HEK293 (cell line): Measurements from ENCODE around the gene METTL5.

Experiments
- BCL11A ChIP-seq: fragments of 450-650 bp; formaldehyde crosslinking; IDR thresholded peaks from 2 replicates; pipeline ENCODE4 v1.5.1; 2016; ENCODE audit warnings: low read depth, missing biosample characterization, missing genetic modification characterization
- EGR2 ChIP-seq: fragments of 450-650 bp; formaldehyde crosslinking; IDR thresholded peaks from 2 replicates; pipeline ENCODE4 v1.5.1; 2016; ENCODE audit warnings: low read depth, missing biosample characterization, missing genetic modification characterization
- GLIS1 ChIP-seq: fragments of 450-650 bp; formaldehyde crosslinking; IDR thresholded peaks from 2 replicates; pipeline ENCODE4 v1.5.1; 2016; ENCODE audit warnings: missing biosample characterization, missing genetic modification characterization
- HOXC10 ChIP-seq: sonication (generic); formaldehyde crosslinking; IDR thresholded peaks from 2 replicates; pipeline ENCODE4 v1.8.1; 2023; ENCODE audit warnings: mild to moderate bottlenecking, missing genetic modification reagents
- IKZF3 ChIP-seq: fragments of 450-650 bp; IDR thresholded peaks from 2 replicates; pipeline ENCODE4 v1.5.0; 2018; ENCODE audit warnings: missing biosample characterization, mild to moderate bottlenecking, missing genetic modification characterization, moderate library complexity
- SP7 ChIP-seq: fragments of 450-650 bp; formaldehyde crosslinking; IDR thresholded peaks from 2 replicates; pipeline ENCODE4 v1.5.1; 2016; ENCODE audit warnings: missing biosample characterization, missing genetic modification characterization
- TRIM28 ChIP-seq: IDR thresholded peaks from 2 replicates; pipeline ENCODE4 v1.6.1; 2011; ENCODE audit warnings: low read length, control low read depth, borderline replicate concordance
- WT1 ChIP-seq: fragments of 450-650 bp; formaldehyde crosslinking; IDR thresholded peaks from 2 replicates; pipeline ENCODE4 v1.5.1; 2016; ENCODE audit warnings: missing biosample characterization, missing genetic modification characterization
- ZBTB17 ChIP-seq: fragments of 450-650 bp; formaldehyde crosslinking; IDR thresholded peaks from 2 replicates; pipeline ENCODE4 v1.5.1; 2016; ENCODE audit warnings: missing biosample characterization, missing genetic modification characterization
- ZBTB49 ChIP-seq: fragments of 450-650 bp; formaldehyde crosslinking; IDR thresholded peaks from 2 replicates; pipeline ENCODE4 v1.5.1; 2016; ENCODE audit warnings: missing biosample characterization, missing genetic modification characterization, low read depth
- ZBTB6 ChIP-seq: fragments of 450-650 bp; formaldehyde crosslinking; IDR thresholded peaks from 2 replicates; pipeline ENCODE4 v1.5.1; 2017; ENCODE audit warnings: missing biosample characterization, missing genetic modification characterization
- ZNF10 ChIP-seq: fragments of 450-650 bp; formaldehyde crosslinking; IDR thresholded peaks from 2 replicates; pipeline ENCODE4 v1.5.1; 2017; ENCODE audit warnings: missing biosample characterization, missing genetic modification characterization
- ZNF157 ChIP-seq: fragments of 450-650 bp; formaldehyde crosslinking; IDR thresholded peaks from 2 replicates; pipeline ENCODE4 v1.5.1; 2016; ENCODE audit warnings: missing biosample characterization, missing genetic modification characterization
- ZNF169 ChIP-seq: fragments of 450-650 bp; formaldehyde crosslinking; IDR thresholded peaks from 2 replicates; pipeline ENCODE4 v1.5.1; 2016; ENCODE audit warnings: missing biosample characterization, missing genetic modification characterization
- ZNF174 ChIP-seq: fragments of 450-650 bp; formaldehyde crosslinking; IDR thresholded peaks from 2 replicates; pipeline ENCODE4 v1.5.0; 2017; ENCODE audit warnings: missing biosample characterization, mild to moderate bottlenecking, missing genetic modification characterization
- ZNF175 ChIP-seq: fragments of 450-650 bp; formaldehyde crosslinking; IDR thresholded peaks from 2 replicates; pipeline ENCODE4 v1.5.1; 2016; ENCODE audit warnings: missing biosample characterization, missing genetic modification characterization
- ZNF184 ChIP-seq: fragments of 450-650 bp; IDR thresholded peaks from 2 replicates; pipeline ENCODE4 v1.5.1; 2018; ENCODE audit warnings: missing biosample characterization, mild to moderate bottlenecking, missing genetic modification characterization
- ZNF211 ChIP-seq: fragments of 450-650 bp; formaldehyde crosslinking; IDR thresholded peaks from 2 replicates; pipeline ENCODE4 v1.5.1; 2016; ENCODE audit warnings: low read depth, missing biosample characterization, missing genetic modification characterization
- ZNF24 ChIP-seq: fragments of 450-650 bp; formaldehyde crosslinking; IDR thresholded peaks from 2 replicates; pipeline ENCODE4 v1.5.1; 2016; ENCODE audit warnings: missing biosample characterization, missing genetic modification characterization
- ZNF274 ChIP-seq, 2 experiments: fragments of 200-500 bp in 1 of 2; fragments of 450-650 bp in 1 of 2; sonication (Bioruptor generic) in 1 of 2; formaldehyde crosslinking in 1 of 2; IDR thresholded peaks; 2 replicates each; pipeline versions ENCODE4 v1.5.1 to v1.6.1; 2014 to 2016; ENCODE audit warnings: borderline replicate concordance in 1 of 2, inconsistent platforms in 1 of 2, low read length in 1 of 2, missing biosample characterization in 1 of 2, missing genetic modification characterization in 1 of 2
- ZNF335 ChIP-seq: fragments of 450-650 bp; formaldehyde crosslinking; conservative IDR thresholded peaks from 2 replicates; pipeline ENCODE4 v1.5.1; 2016; ENCODE audit warnings: missing biosample characterization, missing genetic modification characterization
- ZNF391 ChIP-seq: fragments of 450-650 bp; formaldehyde crosslinking; IDR thresholded peaks from 2 replicates; pipeline ENCODE4 v1.5.1; 2016; ENCODE audit warnings: low read depth, missing biosample characterization, missing genetic modification characterization, borderline replicate concordance
- ZNF398 ChIP-seq: fragments of 450-650 bp; formaldehyde crosslinking; IDR thresholded peaks from 2 replicates; pipeline ENCODE4 v1.5.1; 2017; ENCODE audit warnings: missing biosample characterization, missing genetic modification characterization
- ZNF488 ChIP-seq: fragments of 450-650 bp; formaldehyde crosslinking; IDR thresholded peaks from 2 replicates; pipeline ENCODE4 v1.5.1; 2016; ENCODE audit warnings: missing biosample characterization, missing genetic modification characterization
- ZNF549 ChIP-seq: fragments of 450-650 bp; IDR thresholded peaks from 2 replicates; pipeline ENCODE4 v1.5.1; 2018; ENCODE audit warnings: missing biosample characterization, missing genetic modification characterization, mild to moderate bottlenecking, inconsistent platforms, moderate library complexity
- ZNF670 ChIP-seq: fragments of 450-650 bp; formaldehyde crosslinking; IDR thresholded peaks from 2 replicates; pipeline ENCODE4 v1.5.1; 2016; ENCODE audit warnings: missing biosample characterization, missing genetic modification characterization, low read depth
- ZSCAN23 ChIP-seq: fragments of 450-650 bp; formaldehyde crosslinking; IDR thresholded peaks from 2 replicates; pipeline ENCODE4 v1.5.1; 2016; ENCODE audit warnings: missing biosample characterization, missing genetic modification characterization
- TF ChIP-seq, protein P1 (sequence below): fragments of 450-650 bp; formaldehyde crosslinking; IDR thresholded peaks from 2 replicates; pipeline ENCODE4 v1.5.1; 2016; ENCODE audit warnings: missing biosample characterization, missing genetic modification characterization
- TF ChIP-seq, protein P2 (sequence below): fragments of 450-650 bp; formaldehyde crosslinking; IDR thresholded peaks from 2 replicates; pipeline ENCODE4 v1.5.1; 2016; ENCODE audit warnings: missing biosample characterization, missing genetic modification characterization

Gene METTL5

DNA sequence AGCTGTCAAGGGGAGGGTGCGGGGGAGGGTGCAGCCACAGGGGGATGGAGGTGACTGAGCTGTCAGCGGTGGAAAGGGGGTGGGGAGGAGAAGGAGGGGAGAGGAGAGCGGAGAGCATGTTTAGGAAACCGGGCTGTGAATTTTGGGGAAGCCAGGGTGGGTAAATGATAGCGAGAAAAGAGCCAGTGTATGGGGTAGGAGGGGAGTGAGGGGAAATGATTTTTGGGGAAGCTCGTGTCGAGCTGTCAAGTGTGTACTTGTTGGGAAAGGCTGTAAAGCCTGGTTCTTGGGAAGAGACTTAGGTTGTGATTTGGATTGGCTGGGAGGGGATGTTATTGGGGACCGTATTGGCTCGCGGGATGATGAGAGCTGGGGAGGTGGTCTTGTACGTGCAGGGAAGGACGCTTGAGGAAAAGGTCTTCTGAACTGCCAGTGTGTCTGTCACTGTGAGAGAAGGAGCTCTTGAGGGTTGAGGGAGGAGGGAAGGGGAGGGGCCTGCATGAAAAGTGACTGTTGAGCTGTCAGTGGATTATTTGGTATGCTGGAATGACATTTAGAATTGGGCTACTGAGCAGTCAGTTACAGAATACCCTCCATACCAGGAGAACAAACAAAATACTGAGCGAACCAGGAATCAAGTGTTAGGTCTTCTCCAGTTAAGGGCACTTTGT, 3.6 kb upstream of the METTL5 start (continued):
- TF ChIP-seq ZBTB49 (tag by site-specific recombination) (no peak), ZNF335 (peak; percentile 48), ZNF398 (tag by site-specific recombination) (peak; percentile 88), ZNF169 (tag by site-specific recombination) (no peak), EGR2 (no peak), ZNF24 (tag by site-specific recombination) (no peak), ZBTB17 (tag by site-specific recombination) (0 out of 2 replicates have a peak, but pooled peaks have one; percentile 47), ZSCAN23 (0 out of 2 replicates have a peak, but pooled peaks have one; percentile 29), TRIM28 (0 out of 2 replicates have a peak, but pooled peaks have one; percentile 24), GLIS1 (tag by site-specific recombination) (no peak), ZNF488 (no peak), SP7 (tag by site-specific recombination) (no peak), ZNF211 (tag by site-specific recombination) (no peak), ZNF274 (IDR thresholded peaks at IDR 0.05; ENCODE audit: low read length) (no peak), ZNF274 (tag by site-specific recombination; IDR thresholded peaks at IDR 0.05; ENCODE audit: borderline replicate concordance) (no peak), ZNF670 (tag by site-specific recombination) (no peak), ZNF184 (tag by site-specific recombination) (no peak), WT1 (tag by site-specific recombination) (0 out of 2 replicates have a peak, but pooled peaks have one; percentile 16), ZNF174 (tag by site-specific recombination) (no peak), ZNF175 (tag by site-specific recombination) (no peak), ZNF391 (tag by site-specific recombination) (peak; percentile 34; the same call in 1 of the 2 replicates), BCL11A (tag by site-specific recombination) (no peak), ZBTB6 (tag by site-specific recombination) (no peak), ZNF10 (tag by site-specific recombination) (no peak), IKZF3 (tag by site-specific recombination) (no peak), ZNF157 (tag by site-specific recombination) (no peak), HOXC10 (CRISPR knock-in tag) (no peak), ZNF549 (tag by site-specific recombination) (no peak)
- TF ChIP-seq, protein P1, sequence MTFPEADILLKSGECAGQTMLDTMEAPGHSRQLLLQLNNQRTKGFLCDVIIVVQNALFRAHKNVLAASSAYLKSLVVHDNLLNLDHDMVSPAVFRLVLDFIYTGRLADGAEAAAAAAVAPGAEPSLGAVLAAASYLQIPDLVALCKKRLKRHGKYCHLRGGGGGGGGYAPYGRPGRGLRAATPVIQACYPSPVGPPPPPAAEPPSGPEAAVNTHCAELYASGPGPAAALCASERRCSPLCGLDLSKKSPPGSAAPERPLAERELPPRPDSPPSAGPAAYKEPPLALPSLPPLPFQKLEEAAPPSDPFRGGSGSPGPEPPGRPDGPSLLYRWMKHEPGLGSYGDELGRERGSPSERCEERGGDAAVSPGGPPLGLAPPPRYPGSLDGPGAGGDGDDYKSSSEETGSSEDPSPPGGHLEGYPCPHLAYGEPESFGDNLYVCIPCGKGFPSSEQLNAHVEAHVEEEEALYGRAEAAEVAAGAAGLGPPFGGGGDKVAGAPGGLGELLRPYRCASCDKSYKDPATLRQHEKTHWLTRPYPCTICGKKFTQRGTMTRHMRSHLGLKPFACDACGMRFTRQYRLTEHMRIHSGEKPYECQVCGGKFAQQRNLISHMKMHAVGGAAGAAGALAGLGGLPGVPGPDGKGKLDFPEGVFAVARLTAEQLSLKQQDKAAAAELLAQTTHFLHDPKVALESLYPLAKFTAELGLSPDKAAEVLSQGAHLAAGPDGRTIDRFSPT = no peak
- TF ChIP-seq, protein P2, sequence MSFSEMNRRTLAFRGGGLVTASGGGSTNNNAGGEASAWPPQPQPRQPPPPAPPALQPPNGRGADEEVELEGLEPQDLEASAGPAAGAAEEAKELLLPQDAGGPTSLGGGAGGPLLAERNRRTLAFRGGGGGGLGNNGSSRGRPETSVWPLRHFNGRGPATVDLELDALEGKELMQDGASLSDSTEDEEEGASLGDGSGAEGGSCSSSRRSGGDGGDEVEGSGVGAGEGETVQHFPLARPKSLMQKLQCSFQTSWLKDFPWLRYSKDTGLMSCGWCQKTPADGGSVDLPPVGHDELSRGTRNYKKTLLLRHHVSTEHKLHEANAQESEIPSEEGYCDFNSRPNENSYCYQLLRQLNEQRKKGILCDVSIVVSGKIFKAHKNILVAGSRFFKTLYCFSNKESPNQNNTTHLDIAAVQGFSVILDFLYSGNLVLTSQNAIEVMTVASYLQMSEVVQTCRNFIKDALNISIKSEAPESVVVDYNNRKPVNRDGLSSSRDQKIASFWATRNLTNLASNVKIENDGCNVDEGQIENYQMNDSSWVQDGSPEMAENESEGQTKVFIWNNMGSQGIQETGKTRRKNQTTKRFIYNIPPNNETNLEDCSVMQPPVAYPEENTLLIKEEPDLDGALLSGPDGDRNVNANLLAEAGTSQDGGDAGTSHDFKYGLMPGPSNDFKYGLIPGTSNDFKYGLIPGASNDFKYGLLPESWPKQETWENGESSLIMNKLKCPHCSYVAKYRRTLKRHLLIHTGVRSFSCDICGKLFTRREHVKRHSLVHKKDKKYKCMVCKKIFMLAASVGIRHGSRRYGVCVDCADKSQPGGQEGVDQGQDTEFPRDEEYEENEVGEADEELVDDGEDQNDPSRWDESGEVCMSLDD (tag by site-specific recombination) = no peak
